T-helper 17 cell (primary cell): Measurements from ENCODE around the gene PLCXD1. TPM values are rescaled to one million over a fixed set of nuclear protein-coding genes. Genes with fewer than 3 reads are reported as not detected.
"Not testable (repeated sequence)": the region's sequence is repeated elsewhere in the genome, so short reads cannot be mapped to it uniquely, and the experiment has no call there.

Experiments
- ATAC-seq: fragments of 150-1000 bp; cut with Tn5 transposase; 2 replicates; pipeline ENCODE4 v1.10.0; 2021; ENCODE audit warnings: mild to moderate bottlenecking, moderate library complexity
- DNase-seq, 3 donors: peaks; one replicate each; pipeline versions ENCODE4 v3.0.0 to v3.0.0-alpha.2; 2020 to 2021
- H3K9me3 ChIP-seq: one replicate; pipeline ENCODE4 v1.7.0; 2013; ENCODE audit warnings: low read length, mild to moderate bottlenecking; ENCODE audit not compliant: control insufficient read depth, poor library complexity, severe bottlenecking
- H3K27ac Mint-ChIP-seq: one replicate; pipeline ENCODE4 v1.8.0; 2022; ENCODE audit warnings: mild to moderate bottlenecking, moderate library complexity, mixed read lengths
- H3K27me3 Mint-ChIP-seq: one replicate; pipeline ENCODE4 v1.8.0; 2022; ENCODE audit warnings: mixed read lengths
- H3K36me3 Mint-ChIP-seq: one replicate; pipeline ENCODE4 v1.8.0; 2022; ENCODE audit warnings: low read depth, mixed read lengths
- H3K4me1 Mint-ChIP-seq: one replicate; pipeline ENCODE4 v1.8.0; 2022; ENCODE audit warnings: mild to moderate bottlenecking, mixed read lengths
- H3K4me3 Mint-ChIP-seq: one replicate; pipeline ENCODE4 v1.8.0; 2022; ENCODE audit warnings: mild to moderate bottlenecking, moderate library complexity, mixed read lengths
- total RNA-seq, 4 donors: library from RNA in 2 of 4; stranded (reverse) in 2 of 4; gene quantifications; one replicate each; pipeline ENCODE4 v1.2.3 and lab custom pipeline; 2022 to 2026

Gene PLCXD1
- total RNA-seq, 2 donors from 2014 or later = 13.0 to 17.9 TPM

DNA sequence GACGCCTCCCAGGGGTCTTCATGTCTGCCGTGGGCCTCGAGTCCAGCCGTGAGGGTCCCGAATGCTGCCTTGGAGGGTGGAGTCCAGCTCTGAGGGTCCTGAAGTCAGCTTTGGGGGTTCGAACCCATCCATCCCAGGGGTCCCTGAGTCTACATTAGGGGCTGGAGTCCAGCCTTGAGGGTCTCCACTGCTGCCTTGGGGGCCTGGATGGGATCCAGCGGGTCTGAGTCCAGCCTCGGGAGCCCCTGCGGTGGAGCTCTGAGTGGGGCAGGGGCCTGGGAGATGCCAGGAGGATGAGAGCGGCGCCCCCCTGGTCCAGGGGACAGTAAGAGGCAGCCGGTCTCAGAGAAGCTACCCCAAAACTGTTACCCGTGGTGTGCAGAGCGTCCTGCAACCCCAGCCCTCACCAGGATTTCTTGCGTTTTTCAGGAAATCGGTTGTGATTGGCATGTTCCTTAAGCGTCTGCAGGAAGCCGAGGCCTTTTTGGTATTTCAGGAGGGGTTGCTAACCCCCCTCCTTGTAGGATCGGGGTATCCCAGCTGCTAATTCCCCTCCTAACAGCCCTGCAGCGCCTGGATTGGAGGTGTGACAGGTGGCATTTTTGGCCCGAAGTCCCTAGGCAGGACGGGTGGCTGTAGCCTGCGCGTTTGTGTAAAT lies 39.1 kb downstream of the PLCXD1 start:
- no peaks in the 10 kb centered on the region for H3K36me3 Mint-ChIP-seq
- peak overlapping the region; percentile 94 for H3K27ac Mint-ChIP-seq
- no peaks in the 10 kb centered on the region for H3K9me3 ChIP-seq
- DNase-seq (peak in 2 of 3 donors; percentile 7 to 11), ATAC-seq (no peak)
- peak overlapping the region; percentile 86 for H3K4me3 Mint-ChIP-seq
- no peaks in the 10 kb centered on the region for H3K27me3 Mint-ChIP-seq
- H3K4me1 Mint-ChIP-seq = peaks cover 27% of the 10 kb centered on the region

DNA sequence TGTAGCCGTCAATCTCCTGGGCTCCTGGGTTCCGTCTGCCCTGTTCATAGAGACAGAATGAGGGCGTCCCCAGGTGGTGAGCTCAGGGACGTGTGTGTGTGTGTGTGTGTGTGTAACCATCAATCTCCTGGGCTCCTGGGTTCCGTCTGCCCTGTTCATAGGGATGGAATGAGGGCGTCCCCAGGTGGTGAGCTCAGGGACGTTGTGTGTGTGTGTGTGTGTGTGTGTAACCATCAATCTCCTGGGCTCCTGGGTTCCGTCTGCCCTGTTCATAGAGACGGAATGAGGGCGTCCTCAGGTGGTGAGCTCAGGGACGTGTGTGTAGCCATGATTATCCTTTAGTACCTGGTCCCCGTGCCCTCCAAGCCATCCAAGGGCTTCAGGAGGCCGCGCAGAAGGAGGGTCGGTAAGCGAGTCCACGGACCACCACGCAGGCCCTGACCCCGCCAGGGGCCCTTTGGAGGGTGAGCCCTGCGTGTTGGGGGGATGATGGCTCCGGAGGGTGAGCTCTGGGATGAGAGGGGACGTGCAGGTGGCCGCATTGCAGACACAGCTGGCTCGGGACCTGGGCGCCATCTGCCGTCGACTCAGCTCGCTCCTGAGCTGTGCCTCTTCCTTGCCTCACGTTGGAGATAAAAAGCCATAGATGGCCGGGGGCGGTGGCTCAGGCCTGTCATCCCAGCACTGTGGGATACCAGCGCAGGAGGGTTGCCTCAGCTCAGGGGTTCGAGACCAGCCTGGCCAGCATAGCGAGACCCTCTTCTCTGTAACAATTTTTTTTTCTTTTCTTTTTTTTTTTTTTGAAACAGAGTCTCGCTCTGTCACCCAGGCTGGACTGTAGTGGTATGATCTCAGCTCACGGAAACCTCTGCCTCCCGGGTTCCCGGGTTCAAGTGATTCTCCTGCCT lies 42.8 kb downstream of the PLCXD1 start:
- H3K9me3 ChIP-seq = no peaks in the 10 kb centered on the region
- no peaks in the 10 kb centered on the region for H3K27me3 Mint-ChIP-seq
- ATAC-seq (peak; percentile 16), DNase-seq (no peak)
- peak overlapping the region; percentile 92 for H3K27ac Mint-ChIP-seq
- no peaks in the 10 kb centered on the region for H3K36me3 Mint-ChIP-seq
- peaks cover 21% of the 10 kb centered on the region for H3K4me1 Mint-ChIP-seq
- peak overlapping the region; percentile 82 for H3K4me3 Mint-ChIP-seq

DNA sequence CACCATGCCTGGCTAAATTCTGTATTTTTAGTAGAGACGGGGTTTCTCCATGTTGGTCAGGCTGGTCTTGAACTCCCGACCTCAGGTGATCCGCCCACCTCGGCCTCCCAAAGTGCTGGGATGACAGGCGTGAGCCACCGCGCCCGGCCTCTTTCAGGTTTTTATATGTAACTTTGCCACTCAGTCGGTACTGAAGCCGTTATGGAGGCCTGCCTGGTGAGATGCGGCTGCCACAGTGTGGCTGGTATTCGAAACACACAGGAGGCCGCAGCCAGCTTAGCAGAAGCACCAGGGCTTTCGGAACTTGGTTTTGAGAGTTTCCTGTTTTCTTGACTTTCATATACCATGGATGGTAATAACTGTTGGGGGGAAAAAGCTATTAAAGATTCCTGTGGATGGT lies 43.5 kb downstream of the PLCXD1 start:
- not testable (repeated sequence) for ATAC-seq, H3K4me3 Mint-ChIP-seq, H3K9me3 ChIP-seq, H3K36me3 Mint-ChIP-seq, H3K27me3 Mint-ChIP-seq, H3K27ac Mint-ChIP-seq
- DNase-seq = peak in 1 of 3 donors; percentile 3
- peaks cover 23% of the 10 kb centered on the region for H3K4me1 Mint-ChIP-seq

GRCh38 chrX:327660-328126 lies 46.5 kb downstream of the PLCXD1 start:
- Mint-ChIP-seq H3K4me1 (peaks cover 17% of the 10 kb centered on the region), H3K27me3 (no peaks in the 10 kb centered on the region), H3K27ac (no peak overlapping the region), H3K4me3 (no peak overlapping the region), H3K36me3 (no peaks in the 10 kb centered on the region)
- no peak for DNase-seq
- no peaks in the 10 kb centered on the region for H3K9me3 ChIP-seq
- no peak for ATAC-seq

- no peaks in the 10 kb centered on the region for H3K9me3 ChIP-seq
- peak overlapping the region; percentile 29 for H3K27ac Mint-ChIP-seq
- no peaks in the 10 kb centered on the region for H3K27me3 Mint-ChIP-seq
- DNase-seq (no peak), ATAC-seq (no peak)
- H3K4me3 Mint-ChIP-seq = no peak overlapping the region
- peaks cover 9% of the 10 kb centered on the region for H3K4me1 Mint-ChIP-seq
- no peaks in the 10 kb centered on the region for H3K36me3 Mint-ChIP-seq
These were observed 48.2 kb downstream of the PLCXD1 start for GRCh38 chrX:329291-329910.

DNA sequence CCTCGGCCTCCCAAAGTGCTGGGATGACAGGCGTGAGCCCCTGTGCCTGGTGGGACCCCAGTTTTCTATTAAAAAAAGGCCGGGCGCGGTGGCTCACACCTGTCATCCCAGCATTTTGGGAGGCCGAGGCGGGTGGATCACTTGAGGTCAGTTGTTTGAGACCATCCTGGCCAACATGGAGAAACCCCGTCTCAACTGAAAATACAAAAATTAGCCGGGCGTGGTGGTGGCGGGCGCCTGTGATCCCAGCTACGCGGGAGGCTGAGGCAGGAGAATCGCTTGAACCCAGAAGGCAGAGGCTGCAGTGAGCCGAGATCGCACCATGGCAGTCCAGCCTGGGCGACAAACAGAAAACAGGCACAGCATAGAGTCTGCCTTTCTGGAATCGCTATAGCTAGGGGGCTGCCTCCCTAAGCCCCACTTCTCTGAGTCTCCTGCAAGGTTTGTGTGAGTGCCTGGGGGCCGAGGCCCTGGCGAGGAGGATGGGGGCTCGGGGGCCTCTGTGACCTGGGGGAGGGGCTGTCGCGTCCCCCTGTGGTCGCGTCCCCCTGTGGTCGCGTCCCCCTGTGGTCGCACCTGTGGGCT lies 49.1 kb downstream of the PLCXD1 start:
- not testable (repeated sequence) for ATAC-seq, H3K9me3 ChIP-seq, H3K4me1 Mint-ChIP-seq, H3K4me3 Mint-ChIP-seq, H3K27ac Mint-ChIP-seq, H3K27me3 Mint-ChIP-seq, H3K36me3 Mint-ChIP-seq
- peak in 1 of 3 donors; percentile 2 for DNase-seq

- ATAC-seq = peak; percentile 4
- peak in 1 of 3 donors; percentile 1 for DNase-seq
These were observed 49.6 kb downstream of the PLCXD1 start for GRCh38 chrX:330726-331150.

DNA sequence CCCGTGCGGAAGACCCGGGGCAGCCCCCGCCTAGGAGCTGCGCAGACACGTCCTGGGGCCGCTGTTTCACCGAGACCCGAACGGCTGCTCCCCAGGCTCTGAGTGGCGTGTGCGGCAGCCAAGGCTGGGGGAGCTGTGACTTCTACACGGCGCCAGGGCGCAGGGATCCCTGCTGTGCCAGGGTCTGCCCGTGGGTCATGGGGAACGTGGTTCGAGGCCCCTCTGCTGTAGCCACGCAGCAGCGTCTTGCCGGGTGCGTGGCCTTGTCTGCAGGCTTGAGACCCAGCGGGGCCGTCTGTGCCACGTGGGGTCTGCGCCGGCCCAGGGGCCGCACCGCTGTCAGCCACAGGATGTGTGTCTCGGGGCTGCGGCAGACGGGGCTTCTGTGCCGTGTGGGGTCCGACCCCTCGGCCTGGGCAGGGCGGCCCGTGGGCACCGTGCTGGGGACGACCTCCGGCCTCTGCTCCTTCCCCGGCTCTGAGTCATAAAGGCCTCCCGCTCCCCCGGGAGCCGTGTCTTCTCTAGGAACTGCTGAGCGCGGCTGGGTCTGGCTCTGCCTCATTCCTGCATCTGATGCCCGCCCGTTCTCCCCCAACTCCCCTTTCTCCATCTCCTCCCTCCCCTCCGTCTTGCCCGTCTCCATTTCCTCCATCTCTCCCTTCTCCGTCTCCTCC lies 50.1 kb downstream of the PLCXD1 start:
- Mint-ChIP-seq H3K4me3 (peak overlapping the region; percentile 84), H3K36me3 (peaks cover 2% of the 10 kb centered on the region), H3K27ac (no peak overlapping the region), H3K27me3 (no peaks in the 10 kb centered on the region), H3K4me1 (peaks cover 5% of the 10 kb centered on the region)
- peak; percentile 72 for ATAC-seq
- no peaks in the 10 kb centered on the region for H3K9me3 ChIP-seq
- DNase-seq = peak in 1 of 3 donors; percentile 3

More at GRCh38 chrX:330726-331150, 49.6 kb downstream of the PLCXD1 start:
- H3K27me3 Mint-ChIP-seq = no peaks in the 10 kb centered on the region
- no peaks in the 10 kb centered on the region for H3K9me3 ChIP-seq
- H3K36me3 Mint-ChIP-seq = peaks cover 2% of the 10 kb centered on the region
- H3K4me1 Mint-ChIP-seq = peaks cover 5% of the 10 kb centered on the region
- peak overlapping the region; percentile 84 for H3K4me3 Mint-ChIP-seq
- no peak overlapping the region for H3K27ac Mint-ChIP-seq

GRCh38 chrX:331825-332495 lies 50.8 kb downstream of the PLCXD1 start:
- Mint-ChIP-seq H3K27ac (no peak overlapping the region), H3K4me3 (peak overlapping the region; percentile 84), H3K36me3 (peaks cover 2% of the 10 kb centered on the region), H3K27me3 (no peaks in the 10 kb centered on the region), H3K4me1 (peaks cover 5% of the 10 kb centered on the region)
- no peak for ATAC-seq
- no peaks in the 10 kb centered on the region for H3K9me3 ChIP-seq
- DNase-seq = peak in 1 of 3 donors; percentile 3

- no peak overlapping the region for H3K4me3 Mint-ChIP-seq
- DNase-seq (no peak), ATAC-seq (no peak)
- H3K4me1 Mint-ChIP-seq = peaks cover 5% of the 10 kb centered on the region
- H3K9me3 ChIP-seq = no peaks in the 10 kb centered on the region
- no peaks in the 10 kb centered on the region for H3K27me3 Mint-ChIP-seq
- H3K36me3 Mint-ChIP-seq = peaks cover 4% of the 10 kb centered on the region
- H3K27ac Mint-ChIP-seq = no peak overlapping the region
These were observed 51.3 kb downstream of the PLCXD1 start for GRCh38 chrX:332496-332860.

DNA sequence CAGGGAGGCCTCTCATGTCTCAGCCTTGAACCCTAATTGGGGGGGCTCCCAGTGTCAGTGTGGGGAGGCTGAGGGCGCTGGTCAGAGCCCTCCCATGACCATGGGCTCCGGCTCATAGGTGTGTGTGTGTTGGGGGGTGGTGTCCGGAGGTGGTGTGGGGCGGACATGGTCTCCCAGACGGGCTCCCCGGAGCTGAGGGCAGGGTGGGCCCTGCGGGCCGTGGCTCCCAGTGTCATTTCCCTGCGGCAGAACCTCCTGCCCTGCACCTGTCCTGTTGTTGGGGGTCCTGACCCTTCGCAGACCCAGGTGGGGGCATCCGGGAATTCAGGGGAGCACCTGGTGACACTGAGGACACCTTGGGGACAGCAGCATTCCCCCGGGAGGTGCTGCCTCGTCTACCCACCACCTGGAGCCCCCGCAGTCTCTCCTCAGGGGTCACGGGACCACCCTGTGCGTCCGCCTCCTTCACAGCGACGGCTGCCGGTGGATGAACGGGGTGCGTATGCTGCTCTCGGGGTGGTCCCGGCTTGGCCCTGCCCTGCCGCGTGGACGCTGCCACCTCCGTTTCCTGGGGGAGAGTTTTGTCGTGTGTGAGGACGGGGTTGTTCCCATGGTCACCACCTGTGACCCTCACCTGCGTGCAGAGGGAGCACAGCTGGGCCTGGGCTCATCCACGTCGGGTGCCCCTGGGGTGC lies 51.9 kb downstream of the PLCXD1 start:
- H3K4me1 Mint-ChIP-seq = peaks cover 5% of the 10 kb centered on the region
- DNase-seq = no peak
- no peaks in the 10 kb centered on the region for H3K27me3 Mint-ChIP-seq
- no peak overlapping the region for H3K4me3 Mint-ChIP-seq
- H3K27ac Mint-ChIP-seq = no peak overlapping the region
- H3K9me3 ChIP-seq = no peaks in the 10 kb centered on the region
- peaks cover 4% of the 10 kb centered on the region for H3K36me3 Mint-ChIP-seq
- no peak for ATAC-seq
